ENCODE measurements around the gene NCAN.

The NCAN gene

DNA sequence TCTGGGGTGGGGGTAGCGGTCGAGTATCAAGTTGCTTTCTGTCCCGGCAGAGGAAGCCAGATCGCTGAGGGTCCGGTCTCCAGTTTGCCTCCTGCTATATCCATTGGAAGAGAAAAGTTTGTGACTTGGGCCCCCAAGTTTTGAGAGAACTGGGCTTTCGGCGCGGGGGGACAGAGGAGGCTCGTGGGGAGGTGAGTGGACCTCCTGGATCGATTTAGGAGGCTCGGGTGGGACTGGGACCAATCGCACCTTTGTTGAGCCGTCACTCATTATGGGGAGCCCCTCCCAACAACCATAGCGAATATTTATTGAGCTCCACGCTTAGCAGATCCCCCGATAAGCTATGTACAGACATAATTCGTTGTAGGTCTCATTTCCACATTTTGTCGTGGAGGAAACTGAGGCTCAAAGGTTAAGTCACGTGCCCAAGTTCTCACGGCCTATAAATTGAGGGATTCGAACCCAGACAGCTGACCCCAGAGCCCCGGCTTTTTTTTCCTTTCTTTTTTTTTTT lies 18.8 kb upstream of the NCAN start:
- H3K9ac ChIP-seq (ENCODE audit: low read length) = peak overlapping the region; percentile 90
- TF ChIP-seq, protein P1, sequence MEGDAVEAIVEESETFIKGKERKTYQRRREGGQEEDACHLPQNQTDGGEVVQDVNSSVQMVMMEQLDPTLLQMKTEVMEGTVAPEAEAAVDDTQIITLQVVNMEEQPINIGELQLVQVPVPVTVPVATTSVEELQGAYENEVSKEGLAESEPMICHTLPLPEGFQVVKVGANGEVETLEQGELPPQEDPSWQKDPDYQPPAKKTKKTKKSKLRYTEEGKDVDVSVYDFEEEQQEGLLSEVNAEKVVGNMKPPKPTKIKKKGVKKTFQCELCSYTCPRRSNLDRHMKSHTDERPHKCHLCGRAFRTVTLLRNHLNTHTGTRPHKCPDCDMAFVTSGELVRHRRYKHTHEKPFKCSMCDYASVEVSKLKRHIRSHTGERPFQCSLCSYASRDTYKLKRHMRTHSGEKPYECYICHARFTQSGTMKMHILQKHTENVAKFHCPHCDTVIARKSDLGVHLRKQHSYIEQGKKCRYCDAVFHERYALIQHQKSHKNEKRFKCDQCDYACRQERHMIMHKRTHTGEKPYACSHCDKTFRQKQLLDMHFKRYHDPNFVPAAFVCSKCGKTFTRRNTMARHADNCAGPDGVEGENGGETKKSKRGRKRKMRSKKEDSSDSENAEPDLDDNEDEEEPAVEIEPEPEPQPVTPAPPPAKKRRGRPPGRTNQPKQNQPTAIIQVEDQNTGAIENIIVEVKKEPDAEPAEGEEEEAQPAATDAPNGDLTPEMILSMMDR (IDR thresholded peaks at IDR 0.05; ENCODE audit: insufficient read depth, low read length, poor library complexity, severe bottlenecking) = no peak
- TF ChIP-seq EZH2phosphoT487 (conservative IDR thresholded peaks at IDR 0.05; ENCODE audit: low read length) = no peak
- peak overlapping the region; percentile 72 for H3K4me2 ChIP-seq (ENCODE audit: low read depth, low read length, poor library complexity, severe bottlenecking)
- H4K20me1 ChIP-seq (ENCODE audit: low read depth, low read length) = no peaks in the 10 kb centered on the region
- no peaks in the 10 kb centered on the region for H3K9me3 ChIP-seq (ENCODE audit: insufficient read depth, low read length)
- peak overlapping the region; percentile 100 for H3K4me3 ChIP-seq (ENCODE audit: insufficient read depth, low read length, poor library complexity, severe bottlenecking)
- no peaks in the 10 kb centered on the region for H3K9me2 ChIP-seq (replicated peaks; ENCODE audit: insufficient read depth, low read length)
- no peaks in the 10 kb centered on the region for H3K36me3 ChIP-seq (ENCODE audit: low read length)
- no peaks in the 10 kb centered on the region for H3K27me3 ChIP-seq (ENCODE audit: low read length)
- peaks cover 3% of the 10 kb centered on the region; the same call in 1 of the 2 replicates for H3F3A ChIP-seq (ENCODE audit: insufficient read depth)
- peak overlapping the region; percentile 66 for H3K27ac ChIP-seq (ENCODE audit: low read depth, low read length)
- peaks cover 40% of the 10 kb centered on the region for H3K79me2 ChIP-seq (ENCODE audit: insufficient read depth, low read length)
- peak overlapping the region; percentile 84 for H2AFZ ChIP-seq (ENCODE audit: low read depth, low read length, severe bottlenecking)

DNA sequence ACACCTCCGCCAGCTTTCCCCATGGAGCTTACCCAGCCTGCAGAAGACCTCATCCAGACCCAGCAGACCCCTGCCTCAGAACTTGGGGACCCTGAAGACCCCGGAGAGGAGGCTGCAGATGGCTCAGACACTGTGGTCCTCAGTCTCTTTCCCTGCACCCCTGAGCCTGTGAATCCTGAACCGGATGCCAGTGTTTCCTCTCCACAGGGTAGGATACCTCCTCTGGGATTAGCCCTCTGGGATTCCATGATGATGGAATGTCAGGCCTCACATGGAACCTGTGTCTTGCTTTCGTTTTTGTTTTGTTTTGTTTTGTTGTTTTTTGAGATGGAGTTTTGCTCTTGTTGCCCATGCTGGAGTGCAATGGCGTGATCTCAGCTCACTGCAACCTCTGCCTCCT lies 17.8 kb upstream of the NCAN start:
- H3K27ac ChIP-seq (ENCODE audit: low read depth, low read length) = no peak overlapping the region
- peak overlapping the region; percentile 100 for H3K4me3 ChIP-seq (ENCODE audit: insufficient read depth, low read length, poor library complexity, severe bottlenecking)
- H3K9me2 ChIP-seq (replicated peaks; ENCODE audit: insufficient read depth, low read length) = no peaks in the 10 kb centered on the region
- peak overlapping the region; percentile 72 for H3K4me2 ChIP-seq (ENCODE audit: low read depth, low read length, poor library complexity, severe bottlenecking)
- H4K20me1 ChIP-seq (ENCODE audit: low read depth, low read length) = no peaks in the 10 kb centered on the region
- no peaks in the 10 kb centered on the region for H3K36me3 ChIP-seq (ENCODE audit: low read length)
- no peaks in the 10 kb centered on the region for H3K27me3 ChIP-seq (ENCODE audit: low read length)
- no peaks in the 10 kb centered on the region for H3K9me3 ChIP-seq (ENCODE audit: insufficient read depth, low read length)
- H3K79me2 ChIP-seq (ENCODE audit: insufficient read depth, low read length) = peaks cover 40% of the 10 kb centered on the region
- no peak overlapping the region for H2AFZ ChIP-seq (ENCODE audit: low read depth, low read length, severe bottlenecking)
- peaks cover 3% of the 10 kb centered on the region; the same call in 1 of the 2 replicates for H3F3A ChIP-seq (ENCODE audit: insufficient read depth)
- TF ChIP-seq EZH2phosphoT487 (conservative IDR thresholded peaks at IDR 0.05; ENCODE audit: low read length) = no peak
- TF ChIP-seq, protein P1 (IDR thresholded peaks at IDR 0.05; ENCODE audit: insufficient read depth, low read length, poor library complexity, severe bottlenecking) = no peak
- H3K9ac ChIP-seq (ENCODE audit: low read length) = peak overlapping the region; percentile 90

DNA sequence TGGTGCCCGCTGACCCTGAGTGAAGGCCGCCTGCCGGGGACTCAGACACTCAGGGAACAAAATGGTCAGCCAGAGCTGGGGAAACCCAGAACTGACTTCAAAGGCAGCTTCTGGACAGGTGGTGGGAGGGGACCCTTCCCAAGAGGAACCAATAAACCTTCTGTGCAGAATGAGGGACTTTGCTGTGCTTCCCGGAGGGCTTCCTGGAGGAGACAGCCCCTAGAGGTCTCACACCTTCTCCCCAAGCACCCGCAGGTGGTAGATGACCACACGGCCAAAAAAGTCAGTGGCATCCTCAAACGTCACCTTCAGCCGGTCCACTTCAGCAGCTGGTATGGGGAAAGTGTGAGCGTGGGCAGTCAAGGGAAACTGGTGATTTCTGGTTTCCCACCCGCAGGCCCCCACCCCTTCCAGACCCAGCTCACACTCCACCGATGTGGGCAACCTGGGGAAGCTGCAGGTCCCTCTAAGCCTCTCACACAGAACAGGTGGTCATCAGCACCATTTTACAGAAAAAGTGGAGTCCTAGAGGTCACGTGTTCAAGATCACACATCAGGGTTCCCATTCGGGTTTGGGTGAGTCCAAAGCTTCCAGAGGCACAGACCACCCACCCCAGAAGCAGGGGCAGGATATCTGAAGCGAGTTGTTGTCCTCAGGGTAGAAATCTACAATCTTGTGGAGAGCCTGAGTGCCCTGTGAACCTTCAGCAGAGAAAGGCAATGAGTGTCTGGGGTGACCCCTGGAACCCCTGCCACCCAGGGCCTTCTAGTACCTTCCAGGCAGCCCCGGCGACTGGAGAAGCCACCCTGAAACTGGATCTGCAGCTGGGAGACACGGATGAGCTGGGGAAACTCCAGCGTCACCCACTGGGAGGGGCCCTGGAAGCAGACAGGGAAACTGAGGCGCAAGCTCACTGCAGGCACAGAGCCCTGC lies 9.8 kb upstream of the NCAN start:
- Histone ChIP-seq H2AFZ (ENCODE audit: low read depth, low read length, severe bottlenecking) (no peak overlapping the region), H3K9me2 (replicated peaks; ENCODE audit: insufficient read depth, low read length) (no peaks in the 10 kb centered on the region), H3K27ac (ENCODE audit: low read depth, low read length) (peak overlapping the region; percentile 46), H3F3A (ENCODE audit: insufficient read depth) (no peaks in the 10 kb centered on the region), H3K9me3 (ENCODE audit: insufficient read depth, low read length) (no peaks in the 10 kb centered on the region), H3K36me3 (ENCODE audit: low read length) (no peaks in the 10 kb centered on the region), H3K4me2 (ENCODE audit: low read depth, low read length, poor library complexity, severe bottlenecking) (peak overlapping the region; percentile 80), H3K27me3 (ENCODE audit: low read length) (no peaks in the 10 kb centered on the region), H4K20me1 (ENCODE audit: low read depth, low read length) (no peaks in the 10 kb centered on the region), H3K79me2 (ENCODE audit: insufficient read depth, low read length) (peaks cover 12% of the 10 kb centered on the region), H3K4me3 (ENCODE audit: insufficient read depth, low read length, poor library complexity, severe bottlenecking) (peak overlapping the region; percentile 83), H3K9ac (ENCODE audit: low read length) (peak overlapping the region; percentile 74)
- TF ChIP-seq EZH2phosphoT487 (conservative IDR thresholded peaks at IDR 0.05; ENCODE audit: low read length) = no peak
- TF ChIP-seq, protein P1 (IDR thresholded peaks at IDR 0.05; ENCODE audit: insufficient read depth, low read length, poor library complexity, severe bottlenecking) = no peak
